Measurements from ENCODE around the gene CXCL5.

GRCh38 chr4:73976217-73976616 is 22.3 kb downstream of the CXCL5 start:
- TF ChIP-seq, protein P1, sequence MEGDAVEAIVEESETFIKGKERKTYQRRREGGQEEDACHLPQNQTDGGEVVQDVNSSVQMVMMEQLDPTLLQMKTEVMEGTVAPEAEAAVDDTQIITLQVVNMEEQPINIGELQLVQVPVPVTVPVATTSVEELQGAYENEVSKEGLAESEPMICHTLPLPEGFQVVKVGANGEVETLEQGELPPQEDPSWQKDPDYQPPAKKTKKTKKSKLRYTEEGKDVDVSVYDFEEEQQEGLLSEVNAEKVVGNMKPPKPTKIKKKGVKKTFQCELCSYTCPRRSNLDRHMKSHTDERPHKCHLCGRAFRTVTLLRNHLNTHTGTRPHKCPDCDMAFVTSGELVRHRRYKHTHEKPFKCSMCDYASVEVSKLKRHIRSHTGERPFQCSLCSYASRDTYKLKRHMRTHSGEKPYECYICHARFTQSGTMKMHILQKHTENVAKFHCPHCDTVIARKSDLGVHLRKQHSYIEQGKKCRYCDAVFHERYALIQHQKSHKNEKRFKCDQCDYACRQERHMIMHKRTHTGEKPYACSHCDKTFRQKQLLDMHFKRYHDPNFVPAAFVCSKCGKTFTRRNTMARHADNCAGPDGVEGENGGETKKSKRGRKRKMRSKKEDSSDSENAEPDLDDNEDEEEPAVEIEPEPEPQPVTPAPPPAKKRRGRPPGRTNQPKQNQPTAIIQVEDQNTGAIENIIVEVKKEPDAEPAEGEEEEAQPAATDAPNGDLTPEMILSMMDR (IDR thresholded peaks at IDR 0.05) = no peak
- TF ChIP-seq POLR2A (IDR thresholded peaks at IDR 0.05) = no peak

All from tibial nerve (tissue), 3 donors.